T follicular helper cell (primary cell): ENCODE measurements around the gene HIPK2.
"Not testable (repeated sequence)": the region's sequence is repeated elsewhere in the genome, so short reads cannot be mapped to it uniquely, and the experiment has no call there.

Source experiments
- DNase-seq: peaks from one replicate; pipeline ENCODE4 v3.0.0-alpha.2; 2020; ENCODE audit warnings: low read depth

The HIPK2 gene

DNA sequence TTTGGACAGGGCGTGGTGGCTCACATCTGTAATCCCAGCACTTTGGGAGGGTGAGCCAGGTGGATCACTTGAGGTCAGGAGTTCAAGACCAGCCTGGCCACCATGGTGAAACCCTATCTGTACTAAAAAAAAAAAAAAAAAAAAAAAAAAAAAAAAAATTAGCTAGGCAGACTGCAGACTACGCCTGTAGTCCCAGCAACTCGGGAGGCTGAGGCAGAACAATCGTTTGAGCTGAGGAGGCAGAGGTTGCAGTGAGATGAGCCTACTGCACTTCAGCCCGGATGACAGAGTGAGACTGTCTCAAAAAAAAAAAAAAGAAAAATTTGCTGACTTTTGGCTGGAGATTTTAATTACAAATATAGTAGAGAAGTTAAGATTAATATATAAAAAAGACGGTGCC is 104.0 kb downstream of the HIPK2 start:
- no peak for DNase-seq

DNA sequence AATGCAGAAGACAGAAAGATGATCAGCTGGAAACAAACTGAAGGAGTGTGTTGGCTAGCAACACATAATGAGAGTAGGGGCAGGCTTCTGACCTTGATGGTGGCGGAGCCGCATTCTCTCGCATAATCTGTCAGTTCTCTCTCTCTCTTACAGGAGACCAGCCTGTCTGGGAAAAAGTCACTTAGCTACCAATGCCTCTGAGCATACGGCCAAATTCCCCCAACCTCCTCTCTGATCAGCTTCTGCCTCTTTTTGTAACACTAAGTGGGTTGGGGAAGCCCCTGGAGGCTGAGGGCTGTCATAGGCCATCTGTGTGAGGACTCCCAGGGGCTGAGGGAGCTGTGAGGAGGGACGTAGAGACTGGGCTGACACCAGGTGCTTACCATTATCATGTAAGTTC is 104.6 kb downstream of the HIPK2 start:
- no peak for DNase-seq

DNA sequence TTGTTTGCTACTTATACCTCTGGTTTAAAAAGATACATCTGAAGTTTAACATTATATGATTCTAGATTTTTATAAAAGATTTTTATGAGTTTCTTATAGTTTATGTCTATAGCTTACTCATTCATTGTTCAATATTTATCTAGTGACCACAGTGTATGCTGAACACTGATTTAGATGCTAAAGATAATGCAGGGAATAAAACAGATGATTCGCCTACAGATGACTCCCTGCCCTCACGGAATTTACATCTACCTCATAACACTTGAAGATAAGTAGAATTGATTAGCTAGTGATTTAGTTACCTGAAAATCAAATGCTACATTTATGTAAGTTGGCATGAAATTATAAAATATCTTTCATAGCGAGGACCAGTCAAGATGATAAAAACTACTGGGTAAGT is 105.8 kb downstream of the HIPK2 start:
- DNase-seq, result no peak

DNA sequence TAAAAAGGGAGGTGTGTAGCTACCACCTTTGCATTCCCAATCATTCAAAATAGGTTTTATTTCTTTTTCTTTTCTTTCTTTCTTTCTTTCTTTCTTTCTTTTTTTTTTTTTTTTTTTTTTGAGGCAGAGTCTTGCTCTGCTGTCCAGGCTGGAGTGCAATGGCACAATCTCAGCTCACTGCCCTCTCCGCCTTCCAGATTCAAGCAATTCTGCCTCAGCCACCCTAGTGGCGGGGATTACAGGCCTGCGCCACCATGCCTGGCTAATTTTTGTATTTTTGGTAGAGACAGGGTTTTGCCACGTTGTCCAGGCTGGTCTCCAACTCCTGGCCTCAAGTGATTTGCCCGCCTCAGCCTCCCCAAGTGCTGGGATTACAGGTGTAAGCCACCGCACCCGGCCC is 107.1 kb downstream of the HIPK2 start:
- not testable (repeated sequence) for DNase-seq

DNA sequence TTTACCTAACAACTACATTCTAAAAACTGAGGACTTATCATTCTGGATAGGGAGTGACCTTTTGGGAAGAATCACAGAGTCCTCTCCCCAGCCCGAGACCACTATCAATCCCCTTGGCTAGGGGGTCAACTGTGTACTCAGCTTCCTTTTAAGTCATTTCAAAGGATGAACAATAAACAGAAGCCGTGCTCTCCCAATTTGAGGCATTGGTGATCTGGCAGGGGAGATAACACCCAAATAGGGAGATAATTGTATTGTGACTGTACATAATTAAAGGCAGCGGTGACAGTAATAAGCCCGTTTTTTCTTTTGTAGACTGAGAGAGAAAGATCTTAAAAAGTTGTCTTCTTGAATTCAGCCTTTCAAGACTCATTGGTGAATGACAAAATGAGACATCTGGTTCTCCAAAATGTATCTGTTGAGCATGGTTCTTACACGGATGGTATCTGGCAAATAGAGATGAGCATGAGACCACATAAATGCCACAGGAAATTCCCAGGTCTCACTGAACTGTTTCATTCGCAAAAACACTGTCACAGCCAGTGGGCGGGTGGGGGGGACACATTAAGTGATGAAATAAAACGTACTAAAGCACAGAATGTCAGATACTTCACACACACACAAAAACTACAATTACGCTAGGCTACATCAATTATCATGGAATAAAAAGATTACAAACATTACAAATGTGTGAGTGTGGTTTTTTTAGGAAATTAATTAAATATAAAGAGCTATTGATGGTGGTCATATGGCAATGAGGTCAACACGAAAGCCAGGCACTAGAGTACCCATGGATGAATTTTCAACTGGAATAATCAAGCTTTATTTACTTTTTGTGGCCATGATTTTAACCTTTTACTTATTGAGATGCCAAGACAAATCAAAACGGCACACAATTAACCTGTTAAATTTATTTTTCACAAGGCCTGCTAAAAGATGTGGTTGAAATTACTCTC is 108.4 kb downstream of the HIPK2 start:
- no peak for DNase-seq

DNA sequence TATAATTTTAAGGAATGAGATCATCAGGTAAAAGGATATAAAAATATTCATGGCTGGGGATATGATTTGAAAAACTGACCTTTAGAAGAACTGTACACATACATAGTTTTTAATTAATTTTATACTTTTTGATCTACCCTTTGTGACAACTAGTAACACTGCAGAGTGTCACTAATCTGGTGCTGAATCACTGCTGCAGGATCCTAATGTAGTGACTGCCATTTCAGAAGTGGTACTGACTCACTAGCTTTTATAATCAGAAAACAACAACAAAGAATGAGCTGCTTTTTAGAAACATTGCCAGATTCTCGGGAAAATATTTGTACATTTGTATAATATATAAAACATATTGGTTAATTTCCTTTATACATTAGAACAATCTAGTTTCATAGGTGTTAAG is 110.4 kb downstream of the HIPK2 start:
- no peak for DNase-seq

DNA sequence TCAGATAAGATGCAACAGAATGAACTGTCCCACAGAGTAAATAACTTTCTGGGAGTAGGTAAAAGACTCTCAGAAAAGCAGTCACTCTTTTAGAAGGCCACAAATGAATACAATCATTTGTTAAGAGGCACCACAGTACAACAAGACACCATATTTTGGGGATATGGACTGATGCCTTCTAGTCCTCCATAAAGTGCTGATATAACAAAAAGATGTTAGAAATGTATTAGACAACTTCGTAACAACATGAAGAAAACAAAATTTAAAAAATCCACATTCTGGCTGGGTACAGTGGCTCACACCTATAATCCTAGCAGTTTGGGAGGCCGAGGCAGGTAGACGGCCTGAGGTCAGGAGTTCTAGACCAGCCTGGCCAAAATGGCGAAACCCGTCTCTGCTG is 111.3 kb downstream of the HIPK2 start:
- no peak for DNase-seq

DNA sequence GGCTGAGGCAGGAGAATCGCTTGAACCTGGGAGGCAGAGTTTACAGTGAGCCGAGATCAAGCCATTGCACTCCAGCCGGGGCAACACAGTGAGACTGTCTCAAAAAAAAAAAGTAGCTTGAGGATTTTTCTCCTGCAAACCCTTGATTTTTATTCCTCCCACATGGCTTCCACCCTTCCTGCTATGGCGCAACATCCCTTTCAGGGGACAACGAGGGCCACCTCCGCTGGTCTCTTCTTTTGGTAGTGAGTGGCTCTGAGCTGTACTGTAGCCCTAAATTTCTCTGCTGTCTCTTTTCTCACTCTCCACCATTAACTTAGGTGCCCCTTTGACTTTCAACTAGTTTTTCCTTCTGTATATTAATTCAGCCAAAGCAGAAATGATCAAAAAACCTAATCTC is 113.4 kb downstream of the HIPK2 start:
- no peak for DNase-seq

DNA sequence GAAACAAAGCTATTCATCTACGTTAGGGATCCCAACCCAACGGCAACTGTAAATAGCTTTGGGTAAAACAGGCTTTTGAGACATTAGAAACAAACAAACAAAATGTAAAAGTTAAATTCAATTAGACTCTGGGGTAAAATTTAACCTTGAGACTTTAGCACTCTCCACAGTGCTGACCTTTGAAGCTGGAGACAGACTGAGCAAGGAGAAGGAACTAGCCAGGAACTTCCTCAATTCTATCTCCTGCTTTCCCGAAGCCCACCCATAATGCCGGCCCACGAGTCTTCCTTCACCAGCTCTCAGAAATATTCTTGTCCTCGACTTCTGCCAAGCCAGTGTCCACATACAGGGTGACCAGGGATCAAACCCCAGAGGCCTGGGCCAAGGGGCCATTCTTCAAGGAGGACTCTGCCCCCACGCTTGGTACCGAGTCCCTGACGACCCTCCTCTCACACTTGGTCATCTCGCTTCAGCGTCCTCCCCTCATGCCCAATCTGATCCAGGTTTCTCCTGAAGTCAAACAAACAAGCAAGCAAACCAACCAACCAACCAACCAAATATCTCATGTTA is 114.1 kb downstream of the HIPK2 start:
- no peak for DNase-seq

DNA sequence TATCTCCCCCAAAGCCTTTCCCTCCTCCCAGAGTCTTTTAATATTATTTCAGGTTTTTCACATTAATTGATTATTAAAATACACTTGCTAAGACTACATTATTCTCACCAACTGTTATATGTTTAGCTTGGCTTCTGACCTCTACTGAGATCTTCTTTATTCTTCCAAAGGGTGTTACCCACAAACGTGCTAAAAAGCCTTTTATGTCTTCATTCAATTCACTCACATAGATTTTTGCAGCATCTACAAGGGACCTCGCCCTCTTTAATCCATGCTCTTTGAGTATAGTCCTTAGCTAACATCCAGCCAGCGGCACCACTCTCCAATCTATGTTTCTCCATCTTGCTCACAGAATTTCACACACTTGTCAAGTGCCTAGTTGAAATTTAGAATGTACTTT is 115.9 kb downstream of the HIPK2 start:
- DNase-seq, result no peak

DNA sequence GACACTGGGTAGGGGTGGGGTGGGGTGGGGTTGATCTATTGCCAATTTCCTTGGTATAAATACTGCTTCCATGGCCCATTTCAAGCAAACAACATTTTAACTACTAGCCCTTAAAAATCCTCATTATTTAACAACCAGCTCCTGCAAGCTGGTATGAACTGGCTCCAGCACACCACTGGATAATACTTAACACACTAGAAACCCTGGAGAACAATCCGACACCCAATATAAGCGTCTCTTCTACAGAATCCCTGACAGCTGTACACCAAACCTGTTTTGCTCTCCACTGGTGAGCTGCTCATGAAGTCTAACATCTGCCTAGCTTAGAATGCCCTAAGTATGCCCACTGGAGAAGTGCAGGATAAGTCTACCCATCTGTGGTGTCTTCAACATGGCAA is 116.8 kb downstream of the HIPK2 start:
- no peak for DNase-seq

DNA sequence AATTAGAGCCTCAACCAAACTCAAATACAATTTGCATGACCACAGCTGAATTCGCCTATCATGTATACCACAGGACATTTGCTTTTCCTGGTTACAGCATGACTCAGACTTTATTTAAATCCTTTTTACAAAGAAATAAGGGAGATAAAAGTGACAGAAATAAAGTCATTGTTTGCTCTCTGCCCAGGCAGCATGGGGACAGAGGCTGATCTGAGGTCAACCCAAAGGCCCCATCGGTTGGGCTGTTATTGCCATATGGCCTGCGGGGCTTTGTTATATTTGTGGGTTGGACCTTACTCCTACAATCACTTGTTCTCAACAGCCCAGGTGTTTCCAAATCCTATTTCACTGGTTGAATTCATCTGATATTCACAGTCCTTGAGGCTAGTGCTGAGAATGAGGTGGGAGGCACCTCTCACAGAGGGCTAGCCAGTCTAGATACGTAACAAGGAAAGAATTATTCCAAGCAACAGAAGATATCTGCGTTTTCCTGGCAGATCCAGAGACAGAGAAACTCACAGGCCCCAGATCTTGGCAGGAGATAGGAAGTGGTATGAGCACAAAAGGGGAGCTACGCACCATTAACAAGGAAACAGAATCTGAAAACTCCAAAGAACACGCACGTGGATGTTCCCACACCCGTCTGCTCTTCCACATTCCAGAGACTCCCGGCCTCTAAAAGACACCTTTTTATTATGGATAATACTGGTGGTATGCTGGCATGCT is 117.3 kb downstream of the HIPK2 start:
- no peak for DNase-seq

DNA sequence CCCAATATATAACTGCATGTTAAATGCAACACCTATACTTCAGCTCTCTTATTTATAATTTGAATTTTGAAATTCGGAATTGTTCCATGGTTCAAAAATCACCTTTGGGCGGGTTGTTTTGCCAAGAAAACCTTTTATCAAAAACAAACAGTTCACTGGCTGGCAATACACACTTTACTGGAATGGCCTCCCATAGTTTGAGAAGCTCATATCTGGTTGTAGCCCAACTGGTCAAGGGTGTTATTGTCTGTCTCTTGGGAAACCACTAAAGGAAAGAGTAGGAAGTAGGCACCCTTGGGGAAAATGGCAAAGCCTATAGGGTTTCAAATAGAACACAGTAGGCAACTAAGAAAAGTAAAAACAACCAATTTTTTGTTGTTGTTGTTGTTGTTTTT is 117.9 kb downstream of the HIPK2 start:
- no peak for DNase-seq

DNA sequence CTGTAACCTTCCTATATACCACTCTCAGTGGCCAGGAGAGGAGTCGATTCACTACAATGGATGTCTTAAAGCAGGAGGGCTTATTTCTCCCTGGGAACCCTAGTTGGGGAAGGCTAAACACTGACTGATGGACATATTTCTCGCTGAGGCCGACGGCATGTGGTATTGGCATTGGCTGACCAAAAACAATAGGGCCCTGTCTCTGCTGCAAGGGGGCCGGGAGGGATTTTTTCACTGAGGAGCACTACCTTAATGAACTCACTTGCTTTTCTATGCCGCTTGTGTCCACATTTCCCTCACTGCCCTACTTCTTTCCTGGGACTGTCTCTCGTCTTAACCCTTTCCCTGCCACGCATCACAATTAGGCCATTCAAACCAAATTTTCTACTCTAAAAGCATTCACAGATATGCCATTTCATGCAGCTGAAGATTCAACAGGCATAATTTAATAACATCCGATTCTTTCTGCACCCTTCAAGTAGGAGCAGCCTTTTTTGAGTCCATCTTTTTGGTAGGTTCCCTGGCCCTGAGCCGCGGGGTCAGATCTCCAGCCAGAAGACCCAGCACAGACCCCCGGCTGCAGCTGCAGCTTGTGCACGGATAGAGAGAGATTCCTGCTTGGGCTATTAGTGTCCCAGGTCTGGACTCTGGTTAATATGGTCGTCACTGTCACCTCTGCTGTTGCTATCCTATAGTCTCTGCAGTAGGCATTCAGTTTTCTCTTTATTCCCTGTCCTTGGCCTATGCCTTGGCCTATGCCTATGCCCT is 118.7 kb downstream of the HIPK2 start:
- no peak for DNase-seq

DNA sequence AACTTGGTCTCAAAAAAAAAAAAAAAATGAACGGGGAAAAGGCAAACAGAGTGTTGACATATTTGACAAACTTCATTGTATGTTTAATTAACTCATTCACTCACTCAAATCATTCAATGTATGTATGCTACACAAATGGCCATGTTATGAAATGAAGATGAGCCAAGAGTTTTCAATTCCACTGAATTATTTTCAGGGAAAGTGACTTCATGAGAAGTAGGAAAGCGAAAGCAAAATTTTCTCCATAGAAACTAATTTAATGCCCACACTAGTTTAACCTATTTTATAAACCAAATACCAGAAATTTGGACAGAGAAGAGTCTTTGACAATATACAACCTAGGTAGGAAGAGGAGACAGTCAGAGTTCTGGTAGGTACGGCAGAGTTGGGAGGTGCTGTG is 119.5 kb downstream of the HIPK2 start:
- no peak for DNase-seq

DNA sequence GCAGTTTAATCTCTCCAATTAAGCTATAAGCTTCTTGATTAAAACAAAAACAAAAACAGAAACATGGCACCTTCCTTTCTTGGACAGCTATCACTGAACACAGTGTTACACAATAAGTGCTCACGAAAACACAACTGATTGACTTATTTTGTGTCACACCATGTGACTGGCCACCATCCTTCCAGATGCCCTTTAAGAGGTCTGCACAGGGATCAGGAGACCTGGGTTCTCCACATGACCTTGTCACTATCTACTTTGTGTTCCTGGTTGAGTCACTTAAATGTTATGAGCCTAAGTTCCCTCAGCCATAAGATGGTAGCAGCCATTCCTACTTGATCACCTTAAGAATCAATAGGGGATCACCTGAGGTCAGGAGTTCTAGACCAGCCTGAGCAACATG is 120.1 kb downstream of the HIPK2 start:
- DNase-seq, result no peak

DNA sequence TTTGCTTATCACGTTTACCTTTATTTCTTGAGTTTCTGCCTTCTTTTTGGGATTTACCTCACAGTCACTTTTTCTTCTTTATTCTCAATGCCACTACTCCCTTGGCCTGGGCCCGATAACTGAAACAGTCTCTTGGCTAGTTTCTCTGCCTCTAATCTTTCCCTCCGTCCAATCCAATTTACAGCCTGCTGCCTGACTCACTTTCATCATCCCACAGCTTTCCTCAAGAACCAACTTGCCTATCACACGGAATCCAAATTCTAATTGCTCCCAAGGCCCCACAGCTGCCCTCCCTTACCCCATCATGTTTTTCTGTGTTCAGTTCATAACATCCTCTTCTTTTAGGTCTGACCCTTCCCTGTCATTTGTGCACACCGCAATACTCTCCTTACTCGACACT is 121.4 kb downstream of the HIPK2 start:
- no peak for DNase-seq

DNA sequence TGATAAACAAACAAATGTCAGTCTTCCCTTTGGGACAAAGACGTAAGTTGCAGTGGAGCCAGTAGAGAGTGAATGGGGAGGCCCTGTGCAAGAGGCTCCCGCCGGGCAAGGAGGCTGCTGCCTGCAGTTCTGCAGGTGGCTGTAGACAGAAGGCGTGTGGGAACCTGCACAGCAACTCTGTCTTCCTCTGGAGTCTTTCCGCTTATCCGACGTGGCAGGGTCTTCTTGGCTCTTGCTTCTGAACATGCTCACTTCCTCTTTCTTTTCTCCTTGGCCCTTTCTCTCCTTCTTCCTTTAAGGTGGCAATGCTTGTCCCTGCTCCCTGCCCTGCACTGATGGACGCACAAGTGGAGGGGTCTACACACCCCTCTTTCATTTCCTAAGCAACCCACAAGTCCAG is 122.5 kb downstream of the HIPK2 start:
- DNase-seq, result no peak

DNA sequence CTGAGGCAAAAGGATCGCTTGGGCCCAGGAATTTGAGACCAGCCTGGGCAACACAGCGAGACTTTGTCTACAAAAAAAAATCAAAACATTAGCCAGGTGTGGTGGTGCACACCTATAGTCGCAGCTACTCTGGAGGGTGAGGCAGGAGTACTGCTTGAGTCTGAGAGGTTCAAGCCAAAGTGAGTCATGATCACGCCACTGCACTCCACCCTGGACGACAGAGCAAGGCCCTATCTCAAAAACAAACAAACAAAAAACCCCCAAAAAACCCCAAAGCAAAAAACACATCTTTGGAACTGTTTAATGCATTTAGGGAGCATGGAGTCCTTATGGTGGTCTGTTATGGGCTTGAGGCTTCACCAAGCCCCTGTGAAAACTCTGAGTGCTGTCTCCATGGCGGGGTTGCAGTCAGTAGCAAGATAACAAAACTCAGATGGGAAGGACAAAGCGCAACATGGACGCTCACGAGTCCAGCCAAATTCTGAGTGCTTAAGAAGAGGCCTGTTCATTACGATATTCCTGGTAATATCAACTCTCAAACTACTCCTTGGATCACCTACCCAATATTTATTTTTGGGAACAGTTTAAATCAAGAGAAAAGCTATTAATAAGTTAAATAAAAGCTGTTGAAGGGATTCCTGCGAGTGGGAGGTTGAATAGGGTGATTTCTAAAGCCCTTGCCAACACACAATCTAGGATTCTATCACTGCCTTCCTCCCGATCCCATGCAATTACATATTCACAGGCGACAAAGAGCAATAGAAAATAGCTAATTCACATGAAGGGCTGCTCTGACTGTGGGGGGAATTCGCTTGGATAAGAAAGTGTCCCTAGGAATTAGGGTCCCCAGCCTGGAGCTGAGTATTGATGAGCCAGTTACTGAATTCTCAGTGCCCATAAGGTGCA is 123.3 kb downstream of the HIPK2 start:
- no peak for DNase-seq

DNA sequence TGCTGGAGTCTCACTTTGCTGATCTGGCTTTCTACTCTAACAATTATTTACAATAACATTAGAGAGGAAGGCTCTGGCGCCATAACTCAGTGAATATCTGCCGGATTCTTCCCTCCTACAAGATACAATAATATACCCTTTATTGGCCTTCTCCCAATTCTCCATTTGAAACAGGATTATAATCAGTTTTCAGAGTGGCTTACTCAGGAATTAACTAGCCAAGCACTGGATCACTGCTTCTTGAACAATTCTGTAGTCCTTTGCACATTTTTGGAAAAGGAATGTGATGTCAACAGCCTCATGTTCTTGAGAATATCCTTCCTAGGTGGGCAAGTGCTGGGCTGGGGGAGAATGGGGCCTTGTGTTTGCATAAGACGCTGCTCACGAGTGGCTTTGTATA is 125.9 kb downstream of the HIPK2 start:
- DNase-seq, result no peak

DNA sequence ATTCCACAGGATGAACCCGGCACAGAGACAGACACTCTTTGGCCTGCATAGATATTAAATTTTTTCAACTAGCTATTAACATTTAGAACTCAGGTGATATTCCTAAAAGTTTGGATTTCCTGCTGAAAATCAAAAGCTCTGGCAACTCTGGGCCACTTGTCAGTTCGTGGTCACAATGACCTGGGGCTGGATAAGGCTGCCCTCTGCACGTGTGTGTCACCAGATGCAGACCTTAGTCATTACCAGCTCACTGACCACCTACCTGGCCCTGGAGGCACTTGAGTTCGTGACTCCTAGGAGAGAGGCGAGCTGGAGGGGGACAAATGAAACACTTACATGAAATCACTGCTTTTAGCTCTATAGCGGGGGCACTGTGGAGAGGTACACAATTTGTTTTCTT is 126.5 kb downstream of the HIPK2 start:
- no peak for DNase-seq
